GM21528 (cell line): Measurements from ENCODE around the gene TMX2.

Source experiments
- ATAC-seq: cut with Tn5 transposase; IDR thresholded peaks from one replicate; pipeline ENCODE4 v1.9.1; 2021; ENCODE audit warnings: mild to moderate bottlenecking, moderate library complexity; ENCODE audit not compliant: unreplicated experiment, low FRiP score

Gene TMX2

DNA sequence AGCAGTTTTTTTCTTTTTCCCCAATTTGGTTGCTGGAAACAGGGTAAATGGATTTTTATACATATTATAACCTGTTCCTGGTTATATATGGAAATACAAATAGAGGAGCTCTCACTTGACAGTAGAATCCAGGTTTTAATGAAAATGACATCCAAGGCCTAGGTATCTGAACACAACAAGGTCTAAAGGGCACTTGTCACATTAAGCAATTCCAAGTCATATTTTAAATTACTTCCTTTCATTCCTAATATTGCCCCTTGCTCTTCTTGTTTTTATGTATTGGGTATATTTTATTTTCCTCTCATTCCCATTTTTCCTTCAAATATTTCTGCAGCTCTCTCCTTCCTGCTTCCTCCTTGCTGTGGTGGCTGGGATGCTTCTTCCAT, 76.3 kb downstream of the TMX2 start:
- ATAC-seq = no peak
